HepG2 (cell line): ENCODE data around the gene ZMYND8. TPM values are rescaled to one million over a fixed set of nuclear protein-coding genes. Genes with fewer than 3 reads are reported as not detected.

Experiments
- AGO1 ChIP-seq: fragments of 200-400 bp; formaldehyde crosslinking; IDR thresholded peaks from 2 replicates; pipeline ENCODE4 v1.6.1; 2017; ENCODE audit warnings: mild to moderate bottlenecking, low read depth, low read length, moderate library complexity; ENCODE audit not compliant: poor library complexity, severe bottlenecking
- ARID3A ChIP-seq: IDR thresholded peaks from 2 replicates; pipeline ENCODE4 v1.6.1; 2012; ENCODE audit warnings: low read depth, low read length, improper control_type of control experiment
- ATF2 ChIP-seq: sonication (generic); formaldehyde crosslinking; IDR thresholded peaks from 2 replicates; pipeline ENCODE4 v1.4.0; 2020; ENCODE audit warnings: missing genetic modification reagents
- ATM ChIP-seq: fragments of 450-650 bp; IDR thresholded peaks from 2 replicates; pipeline ENCODE4 v1.7.1; 2017; ENCODE audit warnings: mild to moderate bottlenecking, borderline replicate concordance
- DNMT3B ChIP-seq: conservative IDR thresholded peaks from 2 replicates; pipeline ENCODE4 v1.6.1; 2016; ENCODE audit warnings: missing biosample characterization, control low read depth
- GTF3A ChIP-seq: sonication (generic); formaldehyde crosslinking; conservative IDR thresholded peaks from 2 replicates; pipeline ENCODE4 v1.4.0; 2020; ENCODE audit warnings: mild to moderate bottlenecking, missing genetic modification reagents
- GZF1 ChIP-seq: sonication (generic); formaldehyde crosslinking; IDR thresholded peaks from 2 replicates; pipeline ENCODE4 v1.5.1; 2020; ENCODE audit warnings: mild to moderate bottlenecking, missing genetic modification reagents
- HIC2 ChIP-seq: sonication (generic); formaldehyde crosslinking; IDR thresholded peaks from 2 replicates; pipeline ENCODE4 v1.9.0; 2022; ENCODE audit warnings: low read depth, missing genetic modification reagents
- KAT8 ChIP-seq: IDR thresholded peaks from 2 replicates; pipeline ENCODE4 v1.6.1; 2016; ENCODE audit warnings: missing genetic modification reagents, missing compliant biosample characterization
- KDM5B ChIP-seq: sonication (generic); formaldehyde crosslinking; IDR thresholded peaks from 2 replicates; pipeline ENCODE4 v1.4.0; 2020; ENCODE audit warnings: missing genetic modification reagents, mild to moderate bottlenecking, borderline replicate concordance
- NFATC3 ChIP-seq: sonication (generic); formaldehyde crosslinking; IDR thresholded peaks from 2 replicates; pipeline ENCODE4 v1.5.1; 2020; ENCODE audit warnings: mild to moderate bottlenecking, missing genetic modification reagents
- NFKB2 ChIP-seq: sonication (generic); formaldehyde crosslinking; IDR thresholded peaks from 2 replicates; pipeline ENCODE4 v1.4.0; 2020; ENCODE audit warnings: missing genetic modification reagents, borderline replicate concordance
- NPAS2 ChIP-seq: sonication (generic); formaldehyde crosslinking; IDR thresholded peaks from 2 replicates; pipeline ENCODE4 v1.8.0; 2022; ENCODE audit warnings: mild to moderate bottlenecking, missing genetic modification reagents, borderline replicate concordance
- SMARCC2 ChIP-seq: fragments of 450-650 bp; IDR thresholded peaks from 2 replicates; pipeline ENCODE4 v1.6.1; 2017; ENCODE audit warnings: antibody characterized with exemption, mild to moderate bottlenecking
- TERF1 ChIP-seq: sonication (generic); formaldehyde crosslinking; IDR thresholded peaks from 2 replicates; pipeline ENCODE4 v1.8.0; 2022; ENCODE audit warnings: mild to moderate bottlenecking, missing genetic modification reagents, moderate library complexity
- THAP8 ChIP-seq: sonication (generic); formaldehyde crosslinking; IDR thresholded peaks from 2 replicates; pipeline ENCODE4 v1.5.1; 2020; ENCODE audit warnings: missing genetic modification reagents, mild to moderate bottlenecking, borderline replicate concordance
- ZMAT5 ChIP-seq: sonication (generic); formaldehyde crosslinking; IDR thresholded peaks from 2 replicates; pipeline ENCODE4 v1.5.0; 2020; ENCODE audit warnings: mild to moderate bottlenecking, low read depth, missing genetic modification reagents, borderline replicate concordance
- ZNF205 ChIP-seq: IDR thresholded peaks from 2 replicates; pipeline ENCODE4 v1.6.1; 2018; ENCODE audit warnings: missing biosample characterization, missing genetic modification reagents
- ZNF33B ChIP-seq: sonication (generic); formaldehyde crosslinking; IDR thresholded peaks from 2 replicates; pipeline ENCODE4 v1.5.1; 2020; ENCODE audit warnings: mild to moderate bottlenecking, missing genetic modification reagents
- ZNF776 ChIP-seq: sonication (generic); formaldehyde crosslinking; IDR thresholded peaks from 2 replicates; pipeline ENCODE4 v1.4.0; 2020; ENCODE audit warnings: mild to moderate bottlenecking, missing genetic modification reagents
- polyA plus RNA-seq, 8 experiments: library from polyadenylated mRNA; depleted of rRNA in 3 of 8; stranded (reverse) in 7 of 8; unstranded in 1 of 8; fragments of >200 nt; fragmentation: Illumina TruSeq in 4 of 8; extraction: Trizol in 4 of 8; gene quantifications; 2 replicates each; pipeline versions ENCODE4 v1.2.1 to v1.2.3, GENCODE V29; 2011 to 2016; ENCODE audit warnings: low read depth in 4 of 8, missing spikeins in 1 of 8, mixed read lengths in 1 of 8; ENCODE audit not compliant: insufficient read depth in 1 of 8
- total RNA-seq, 5 experiments: library from RNA; depleted of rRNA; stranded (reverse); fragments of >200 nt; fragmentation: Illumina TruSeq; extraction: Trizol; gene quantifications; 2 replicates each; pipeline ENCODE4 v1.2.3, GENCODE V29; 2016; ENCODE audit warnings: low read depth in 1 of 5

ZMYND8 gene
- total and polyA plus RNA-seq, 2 of the 13 experiments (the other 11 are each of a cell fraction or from before 2014, with no cell fraction given) = 53.9 to 84.7 TPM

- peak; percentile 85; the same call in 1 of the 2 replicates for TF ChIP-seq ZNF205
- TF ChIP-seq NPAS2 (CRISPR knock-in tag) = no peak
- no peak for TF ChIP-seq KDM5B
- peak; percentile 65; the same call in 1 of the 2 replicates for TF ChIP-seq SMARCC2
- TF ChIP-seq ARID3A = peak; percentile 94
- no peak for TF ChIP-seq ZNF776
- TF ChIP-seq GZF1 = no peak
- TF ChIP-seq TERF1 (CRISPR knock-in tag) = no peak
- peak; percentile 82 for TF ChIP-seq KAT8 (CRISPR knock-in tag)
- no peak for TF ChIP-seq GTF3A
- no peak for TF ChIP-seq DNMT3B (CRISPR knock-in tag)
- TF ChIP-seq NFKB2 (CRISPR knock-in tag) = no peak
- TF ChIP-seq ZNF33B (CRISPR knock-in tag) = no peak
- no peak for TF ChIP-seq NFATC3 (CRISPR knock-in tag)
- TF ChIP-seq HIC2 (CRISPR knock-in tag) = peak; percentile 75
- TF ChIP-seq AGO1 = no peak
- TF ChIP-seq THAP8 (CRISPR knock-in tag) = no peak; the same call in 1 of the 2 replicates
- no peak for TF ChIP-seq ZMAT5
- no peak for TF ChIP-seq ATM
- peak; percentile 73; the same call in 1 of the 2 replicates for TF ChIP-seq ATF2 (CRISPR knock-in tag)
Measured at GRCh38 chr20:47233333-47234188, 122.9 kb downstream of the ZMYND8 start (continued).
